ENCODE data around the gene CADM2. TPM values are rescaled to one million over a fixed set of nuclear protein-coding genes. Genes with fewer than 3 reads are reported as not detected.

The CADM2 gene
- total and polyA plus RNA-seq, 2 experiments from 2014 or later = 2.9 to 7.8 TPM

GRCh38 chr3:85678713-85679112 lies 719.9 kb downstream of the CADM2 start:
- H3K27me3 ChIP-seq = no peaks in the 10 kb centered on the region
- no peaks in the 10 kb centered on the region for H3K79me2 ChIP-seq
- no peak for DNase-seq (ENCODE audit: low spot score)
- H4K20me1 ChIP-seq (ENCODE audit: insufficient read depth, poor library complexity, severe bottlenecking) = no peaks in the 10 kb centered on the region
- H3K36me3 ChIP-seq (replicated peaks; ENCODE audit: insufficient read depth, low read depth) = no peaks in the 10 kb centered on the region
- H2AFZ ChIP-seq = no peak overlapping the region
- no peak overlapping the region for H3K4me3 ChIP-seq
- H3K9me2 ChIP-seq (replicated peaks; ENCODE audit: insufficient read depth) = no peaks in the 10 kb centered on the region
- H3K9me3 ChIP-seq (ENCODE audit: low read depth) = no peaks in the 10 kb centered on the region
- no peaks in the 10 kb centered on the region for H3K4me1 ChIP-seq (ENCODE audit: insufficient read depth)
- H3K4me2 ChIP-seq = no peak overlapping the region
- WGBS (ENCODE audit: low lambda C conversion rate, missing lambda C conversion rate) = 91% methylated on average over 2 of the region's 2 CpGs
- no peak for TF ChIP-seq EZH2phosphoT487 (IDR thresholded peaks at IDR 0.05; ENCODE audit: low read depth, severe bottlenecking, unreplicated experiment)
- no peak for TF ChIP-seq CTCF (IDR thresholded peaks at IDR 0.05; ENCODE audit: poor library complexity)
- no peak for TF ChIP-seq EZH2 (IDR thresholded peaks at IDR 0.05; ENCODE audit: borderline replicate concordance)
- no peak overlapping the region for H3K27ac ChIP-seq

DNA sequence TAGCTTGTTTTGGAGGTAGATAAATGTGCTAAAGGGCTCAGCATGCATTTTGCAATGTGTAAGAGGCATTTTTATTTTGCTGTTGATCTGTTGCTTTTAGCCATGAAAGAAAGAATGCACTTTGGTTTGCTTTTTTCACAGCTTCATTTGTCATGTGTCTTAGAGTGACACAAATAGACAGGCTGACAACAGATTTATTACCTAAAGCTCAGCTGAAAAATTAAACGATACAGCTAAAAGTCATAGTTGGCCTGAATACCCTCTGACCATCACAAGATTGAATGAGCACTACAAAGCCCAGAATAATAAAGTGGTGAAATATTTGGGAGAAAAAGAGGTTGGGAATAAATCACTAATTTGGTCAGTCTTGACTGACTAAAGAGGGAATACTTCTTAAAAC lies 723.1 kb downstream of the CADM2 start:
- Histone ChIP-seq H3K79me2 (no peaks in the 10 kb centered on the region), H4K20me1 (ENCODE audit: insufficient read depth, poor library complexity, severe bottlenecking) (no peaks in the 10 kb centered on the region), H3K27ac (no peak overlapping the region), H3K9me2 (replicated peaks; ENCODE audit: insufficient read depth) (no peaks in the 10 kb centered on the region), H3K4me1 (ENCODE audit: insufficient read depth) (no peaks in the 10 kb centered on the region), H3K27me3 (no peaks in the 10 kb centered on the region), H3K4me3 (no peak overlapping the region), H3K4me2 (no peak overlapping the region), H3K9me3 (ENCODE audit: low read depth) (no peaks in the 10 kb centered on the region), H3K36me3 (replicated peaks; ENCODE audit: insufficient read depth, low read depth) (no peaks in the 10 kb centered on the region), H2AFZ (no peak overlapping the region)
- DNase-seq (ENCODE audit: low spot score) = no peak
- 70% methylated on average over 1 of the region's 1 CpG for WGBS (ENCODE audit: low lambda C conversion rate, missing lambda C conversion rate)
- TF ChIP-seq EZH2 (IDR thresholded peaks at IDR 0.05; ENCODE audit: borderline replicate concordance) (no peak), CTCF (IDR thresholded peaks at IDR 0.05; ENCODE audit: poor library complexity) (no peak), EZH2phosphoT487 (IDR thresholded peaks at IDR 0.05; ENCODE audit: low read depth, severe bottlenecking, unreplicated experiment) (no peak)

DNA sequence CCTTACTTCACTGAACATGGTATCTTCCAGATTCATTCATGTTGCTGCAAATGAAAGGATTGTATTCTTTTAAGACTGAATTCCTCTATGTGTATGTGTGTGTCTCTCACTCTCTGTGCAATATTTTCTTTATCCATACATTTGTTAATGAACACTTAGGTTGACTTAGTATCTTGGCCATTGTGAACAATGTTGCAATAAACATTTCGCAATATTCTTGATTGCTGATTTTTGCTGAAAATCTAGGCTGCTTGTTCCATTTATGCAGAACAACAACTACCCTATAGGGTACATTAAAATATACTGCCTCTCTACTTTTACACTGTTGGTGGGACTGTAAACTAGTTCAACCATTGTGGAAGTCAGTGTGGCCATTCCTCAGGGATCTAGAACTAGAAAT lies 732.4 kb downstream of the CADM2 start:
- Histone ChIP-seq H3K4me3 (no peak overlapping the region), H3K4me1 (ENCODE audit: insufficient read depth) (no peaks in the 10 kb centered on the region), H3K27ac (no peak overlapping the region), H3K27me3 (no peaks in the 10 kb centered on the region), H4K20me1 (ENCODE audit: insufficient read depth, poor library complexity, severe bottlenecking) (no peaks in the 10 kb centered on the region), H3K9me2 (replicated peaks; ENCODE audit: insufficient read depth) (no peaks in the 10 kb centered on the region), H2AFZ (no peak overlapping the region), H3K36me3 (replicated peaks; ENCODE audit: insufficient read depth, low read depth) (no peaks in the 10 kb centered on the region), H3K9me3 (ENCODE audit: low read depth) (no peaks in the 10 kb centered on the region), H3K79me2 (no peaks in the 10 kb centered on the region), H3K4me2 (no peak overlapping the region)
- 100% methylated on average over 1 of the region's 1 CpG for WGBS (ENCODE audit: low lambda C conversion rate, missing lambda C conversion rate)
- TF ChIP-seq EZH2phosphoT487 (IDR thresholded peaks at IDR 0.05; ENCODE audit: low read depth, severe bottlenecking, unreplicated experiment) = no peak
- no peak for TF ChIP-seq EZH2 (IDR thresholded peaks at IDR 0.05; ENCODE audit: borderline replicate concordance)
- TF ChIP-seq CTCF (IDR thresholded peaks at IDR 0.05; ENCODE audit: poor library complexity) = no peak
- DNase-seq (ENCODE audit: low spot score) = no peak

DNA sequence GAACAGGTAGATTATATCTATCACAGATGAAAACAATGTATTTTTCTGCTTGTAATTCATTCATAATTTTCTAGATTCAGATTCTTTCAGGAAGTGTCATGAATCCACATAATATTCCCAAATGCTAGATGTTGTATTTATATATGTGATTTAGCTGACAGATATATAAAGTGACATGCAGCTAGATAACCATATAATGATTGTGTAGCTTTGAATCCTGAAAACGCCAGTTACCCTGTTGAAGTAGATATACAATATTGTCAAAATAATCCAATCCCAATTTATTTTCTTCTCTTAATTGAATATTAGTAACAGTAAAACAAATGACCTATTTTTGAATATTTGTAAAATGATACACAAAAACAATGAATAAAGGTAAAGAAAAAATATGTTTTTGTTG lies 738.4 kb downstream of the CADM2 start:
- Histone ChIP-seq H3K27ac (no peak overlapping the region), H3K4me1 (ENCODE audit: insufficient read depth) (no peaks in the 10 kb centered on the region), H3K4me2 (no peak overlapping the region), H3K9me2 (replicated peaks; ENCODE audit: insufficient read depth) (no peaks in the 10 kb centered on the region), H3K9me3 (ENCODE audit: low read depth) (no peaks in the 10 kb centered on the region), H3K4me3 (no peak overlapping the region), H3K36me3 (replicated peaks; ENCODE audit: insufficient read depth, low read depth) (no peaks in the 10 kb centered on the region), H3K79me2 (no peaks in the 10 kb centered on the region), H2AFZ (no peak overlapping the region), H4K20me1 (ENCODE audit: insufficient read depth, poor library complexity, severe bottlenecking) (no peaks in the 10 kb centered on the region), H3K27me3 (no peaks in the 10 kb centered on the region)
- WGBS (ENCODE audit: low lambda C conversion rate, missing lambda C conversion rate) = 85% methylated on average over 1 of the region's 1 CpG
- no peak for DNase-seq (ENCODE audit: low spot score)
- no peak for TF ChIP-seq CTCF (IDR thresholded peaks at IDR 0.05; ENCODE audit: poor library complexity)
- no peak for TF ChIP-seq EZH2phosphoT487 (IDR thresholded peaks at IDR 0.05; ENCODE audit: low read depth, severe bottlenecking, unreplicated experiment)
- TF ChIP-seq EZH2 (IDR thresholded peaks at IDR 0.05; ENCODE audit: borderline replicate concordance) = no peak

Data from hepatocyte (in vitro differentiated cells).